Embryonic facial prominence (tissue), 1 donor: ENCODE data around the gene PAX3.

ENCODE experiments used
- DNase-seq: peaks from one replicate; pipeline ENCODE4 v3.0.0-alpha.2; 2016; ENCODE audit errors: extremely low spot score

PAX3 gene

GRCh38 chr2:222298311-222299150 lies at the start of gene PAX3:
PAX3 (minus strand) TSS chr2:222298998; CDS start chr2:222298615, 383 bp downstream.
- DNase-seq, result peak; percentile 78

DNA sequence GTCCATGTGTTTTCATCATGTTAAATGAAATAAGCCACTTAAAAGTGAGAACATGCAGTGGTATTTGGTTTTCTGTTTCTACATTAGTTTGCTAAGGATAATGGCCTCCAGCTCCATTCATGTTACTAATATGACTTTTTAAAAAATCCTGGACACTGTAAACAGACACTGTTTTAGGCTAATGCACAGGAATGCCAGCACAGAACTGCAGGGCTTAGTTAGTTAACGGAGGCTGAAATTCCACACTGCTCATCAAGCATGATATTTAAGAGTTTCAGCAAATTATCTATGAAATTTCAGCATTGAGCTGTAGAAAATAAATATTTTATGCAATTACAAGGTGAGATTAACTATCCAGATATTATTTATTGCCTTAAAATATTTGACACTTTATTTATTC lies 42.5 kb upstream of the PAX3 start:
- DNase-seq, result no peak

GRCh38 chr2:222338374-222338773 lies 39.6 kb upstream of the PAX3 start:
- no peak for DNase-seq

GRCh38 chr2:222336931-222337330 lies 38.1 kb upstream of the PAX3 start:
- DNase-seq, result no peak

DNA sequence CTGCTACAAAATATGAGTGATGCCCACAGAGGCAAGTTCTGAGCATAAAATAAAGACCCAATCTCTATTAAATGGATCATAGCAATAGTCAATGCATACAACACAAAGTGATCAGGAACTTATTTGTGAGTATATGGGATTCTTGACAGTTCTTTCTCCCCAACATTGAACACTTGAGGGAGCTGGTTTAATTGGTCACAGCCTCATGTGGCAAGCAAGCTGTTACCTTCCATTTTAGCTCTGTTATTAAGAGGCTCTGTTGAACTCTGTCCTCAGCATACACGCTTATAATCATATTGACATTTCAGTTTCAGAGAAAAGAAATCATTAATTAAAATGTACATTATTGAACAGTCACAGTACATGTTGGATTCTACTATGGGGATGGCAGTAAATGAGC lies 37.6 kb upstream of the PAX3 start:
- no peak for DNase-seq

DNA sequence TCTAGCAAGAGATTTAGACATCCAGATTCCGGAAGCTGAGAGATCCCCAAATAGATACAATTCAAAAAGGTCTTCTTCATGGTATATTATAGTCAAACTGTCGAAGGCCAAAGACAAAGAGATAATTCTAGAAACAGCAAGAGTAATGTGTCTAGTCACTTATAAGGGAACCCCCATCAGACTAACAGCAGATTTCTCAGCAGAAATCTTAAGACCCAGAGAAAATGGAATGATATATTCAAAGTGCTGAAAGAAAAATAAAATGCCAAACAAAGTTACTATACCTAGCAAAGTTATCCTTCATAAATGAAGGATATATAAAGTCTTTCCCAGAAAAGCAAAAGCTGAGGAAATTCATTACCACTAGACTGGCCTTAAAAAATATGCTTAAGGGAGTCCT lies 36.1 kb upstream of the PAX3 start:
- DNase-seq, result no peak

DNA sequence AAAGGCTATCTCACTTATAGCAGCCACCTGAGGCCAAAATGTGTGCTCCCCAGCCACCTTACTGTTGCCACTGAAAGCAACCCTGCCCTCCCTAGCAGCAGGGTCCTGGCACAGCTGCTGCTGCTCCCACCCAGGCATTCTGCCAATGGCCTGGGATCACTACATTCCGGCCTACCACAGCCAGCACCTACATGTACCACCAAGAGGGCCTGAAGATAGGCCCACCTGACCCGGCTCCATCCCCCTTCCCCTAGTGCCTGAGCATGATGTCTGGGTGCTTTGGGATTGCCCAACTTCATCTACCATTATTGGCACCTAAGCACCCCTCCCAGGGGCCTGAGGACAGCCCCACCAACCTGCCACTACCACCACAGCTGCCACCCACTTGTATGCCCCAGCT lies 34.6 kb upstream of the PAX3 start:
- DNase-seq, result no peak

DNA sequence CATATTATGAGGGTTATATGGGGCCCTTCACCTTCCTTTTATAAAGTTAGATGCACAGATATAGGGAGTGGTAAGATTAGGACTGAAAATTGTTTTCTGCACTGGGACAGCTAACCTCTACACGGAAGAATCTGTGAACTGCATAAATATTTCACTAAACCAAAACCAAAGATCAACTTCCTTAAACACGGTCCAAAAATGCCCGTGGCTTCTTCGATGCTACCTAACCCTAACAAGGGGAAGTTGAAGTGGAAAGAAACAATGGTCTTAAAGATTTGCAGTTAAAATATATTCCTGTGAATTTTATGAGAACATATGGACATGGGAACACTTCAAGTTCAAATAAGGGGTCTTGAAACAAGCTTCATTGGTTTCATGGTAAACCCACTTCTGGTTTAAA lies 33.3 kb upstream of the PAX3 start:
- DNase-seq, result no peak

DNA sequence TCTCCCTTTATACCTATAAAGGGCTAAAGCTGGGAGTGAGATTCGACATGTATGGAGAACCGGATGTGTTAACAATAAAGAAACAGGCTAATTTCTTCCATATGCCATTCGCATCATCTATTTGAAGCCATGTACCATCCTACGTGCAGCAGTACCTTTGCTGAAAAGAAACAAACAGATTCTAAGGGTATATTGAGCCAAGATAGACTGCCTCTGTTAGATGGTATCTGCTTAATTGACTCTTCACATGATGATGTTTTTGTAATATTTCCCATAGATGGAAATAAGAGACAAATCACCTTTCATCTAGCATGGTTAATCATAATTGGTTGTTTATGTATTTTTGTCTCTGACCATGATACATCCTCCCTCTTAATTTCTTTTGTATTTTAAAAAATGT lies 32.1 kb upstream of the PAX3 start:
- no peak for DNase-seq

- DNase-seq, result no peak
Observed at GRCh38 chr2:222322236-222322635, 23.4 kb upstream of the PAX3 start.

- no peak for DNase-seq
Observed at GRCh38 chr2:222320436-222321395, 21.9 kb upstream of the PAX3 start.

- DNase-seq, result no peak
Observed at GRCh38 chr2:222319586-222320435, 21.0 kb upstream of the PAX3 start.

DNA sequence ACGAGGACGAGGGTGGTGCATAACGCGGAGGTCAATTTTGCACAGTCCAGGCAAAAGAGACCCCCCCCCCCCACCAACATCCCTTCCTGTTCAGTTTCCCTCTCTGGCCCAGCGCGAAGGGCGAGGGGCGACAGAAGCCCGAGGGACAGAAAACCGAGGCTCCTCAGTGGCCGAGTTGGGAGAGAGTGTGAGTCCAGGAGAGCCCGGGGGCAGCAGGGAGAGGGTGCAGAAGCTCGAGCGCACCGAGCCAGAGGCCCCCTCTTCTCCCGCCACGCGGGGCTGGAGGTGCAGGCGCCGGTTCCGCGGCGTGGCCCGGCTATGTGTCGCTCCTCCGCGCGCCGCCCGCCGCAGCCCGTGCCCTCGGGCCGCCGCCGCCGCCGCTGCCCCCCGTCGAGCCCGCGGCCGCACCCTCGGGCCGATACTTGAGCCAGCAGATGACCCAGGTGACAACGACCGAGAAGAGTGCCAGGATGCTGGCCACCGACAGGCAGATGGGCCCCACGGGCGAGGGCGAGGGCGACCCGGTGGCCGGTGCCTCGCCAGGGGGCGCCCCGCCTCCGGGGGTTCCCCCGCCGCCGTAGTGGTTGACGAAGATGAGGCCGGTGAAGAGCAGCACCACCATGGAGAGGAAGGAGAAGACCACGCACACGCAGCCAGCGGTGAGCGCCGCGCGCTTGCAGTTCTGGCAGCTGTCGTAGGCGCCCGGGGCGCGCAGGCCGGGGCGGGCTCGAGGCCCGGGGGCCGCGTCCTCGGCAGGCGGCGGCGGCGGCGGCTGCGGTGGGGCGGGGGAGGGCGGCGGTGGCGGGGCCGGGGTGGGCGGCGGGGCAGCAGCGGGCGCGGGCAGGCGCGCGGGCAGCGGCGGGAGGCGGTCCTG lies 20.2 kb upstream of the PAX3 start:
- DNase-seq, result no peak

GRCh38 chr2:222318026-222318711 lies 19.4 kb upstream of the PAX3 start:
- peak; percentile 76 for DNase-seq

DNA sequence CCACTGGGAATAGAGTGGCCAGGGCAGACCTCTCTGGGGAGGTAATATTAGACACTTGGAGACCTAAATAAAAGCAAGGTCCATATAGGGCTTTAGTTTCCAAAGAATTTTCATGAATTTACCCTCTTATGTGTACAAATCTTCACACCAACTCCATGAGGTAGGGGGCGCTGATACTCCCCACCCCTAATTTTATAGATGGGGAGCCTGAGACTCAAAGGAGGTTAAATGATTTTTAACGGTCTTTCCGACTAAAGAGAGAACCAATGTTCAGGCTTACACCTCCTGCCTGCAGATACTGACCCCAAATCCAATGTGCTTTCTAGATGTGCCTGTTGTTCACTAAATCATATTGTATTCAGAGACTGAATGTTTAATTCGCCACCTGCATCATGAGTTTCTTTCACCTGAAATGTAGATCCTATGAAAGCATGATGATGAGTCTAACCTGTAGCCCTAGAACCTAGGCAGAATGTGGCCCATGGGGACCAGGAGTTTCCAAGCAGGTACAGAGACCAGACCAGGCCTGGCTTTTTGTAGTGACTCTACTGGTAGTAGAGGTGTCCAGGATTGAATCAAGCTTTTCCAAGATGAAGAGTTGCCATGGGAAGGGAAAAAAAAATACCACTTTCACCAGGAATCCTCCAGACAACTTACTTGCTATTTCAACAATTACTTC lies 16.8 kb upstream of the PAX3 start:
- DNase-seq, result no peak

- DNase-seq, result no peak
Observed at GRCh38 chr2:222313816-222314215, 15.0 kb upstream of the PAX3 start.

DNA sequence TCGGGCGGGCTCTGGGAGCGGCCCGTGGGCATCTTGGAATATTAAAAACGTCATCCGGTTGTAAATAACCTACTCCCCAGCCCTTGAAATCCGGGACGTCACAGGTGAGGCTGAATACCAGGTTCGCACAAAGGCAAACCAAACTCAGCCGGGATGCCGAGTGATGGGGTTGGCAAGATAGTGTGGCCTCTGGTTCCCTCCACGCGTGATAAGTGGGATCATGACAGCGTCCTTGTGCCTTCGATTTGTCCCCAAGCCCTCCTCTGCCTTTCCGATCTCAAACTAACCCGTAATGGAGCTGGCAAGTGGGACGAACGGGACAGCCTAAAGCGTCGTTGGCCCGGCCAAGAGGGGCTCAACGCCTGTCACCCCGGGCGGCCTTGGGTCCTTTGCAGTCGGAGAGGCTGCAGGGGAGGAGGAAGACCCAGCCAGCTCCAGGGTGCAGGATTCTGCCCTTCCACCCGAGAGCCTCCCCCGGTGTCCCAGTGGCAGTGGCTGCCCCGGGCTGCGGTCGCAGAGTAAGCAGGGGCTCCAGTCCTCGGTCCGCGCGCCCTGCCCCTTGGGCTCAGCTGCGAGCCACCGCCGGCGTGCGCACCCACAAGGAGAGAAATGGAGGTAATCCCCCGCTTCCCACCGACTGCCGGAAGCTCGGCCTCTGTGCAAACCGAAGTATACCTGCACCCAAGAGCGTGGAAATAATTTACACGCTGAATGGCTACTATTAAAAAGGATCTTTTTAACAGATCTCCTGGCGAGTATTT lies 13.4 kb upstream of the PAX3 start:
- DNase-seq, result no peak

- DNase-seq, result no peak
Observed at GRCh38 chr2:222311319-222311977, 12.7 kb upstream of the PAX3 start.
